GM19452 (cell line): ENCODE results near the gene NUDT17.
"Not testable (repeated sequence)": the region's sequence is repeated elsewhere in the genome, so short reads cannot be mapped to it uniquely, and the experiment has no call there.

ENCODE experiments used
- ATAC-seq: cut with Tn5 transposase; IDR thresholded peaks from one replicate; pipeline ENCODE4 v1.9.1; 2021; ENCODE audit not compliant: unreplicated experiment

The NUDT17 gene

GRCh38 chr1:145845514-145846161 is at the start of gene NUDT17:
NUDT17 (plus strand) TSS chr1:145845630; CDS start chr1:145845641, 11 bp downstream.
- peak; percentile 59 for ATAC-seq

GRCh38 chr1:145796753-145797152 is 48.7 kb upstream of the NUDT17 start:
- no peak for ATAC-seq

GRCh38 chr1:145799806-145800205 is 45.6 kb upstream of the NUDT17 start:
- ATAC-seq: no peak

GRCh38 chr1:145804235-145805045 is 41.0 kb upstream of the NUDT17 start:
- no peak for ATAC-seq

- no peak for ATAC-seq
Observed at GRCh38 chr1:145805057-145805456, 40.4 kb upstream of the NUDT17 start.

GRCh38 chr1:145806408-145806807 is 39.0 kb upstream of the NUDT17 start:
- ATAC-seq: no peak

GRCh38 chr1:145806844-145807243 is 38.6 kb upstream of the NUDT17 start:
- ATAC-seq: no peak

GRCh38 chr1:145812977-145813810 is 32.2 kb upstream of the NUDT17 start:
- ATAC-seq: not testable (repeated sequence)

- not testable (repeated sequence) for ATAC-seq
Observed at GRCh38 chr1:145818095-145818494, 27.3 kb upstream of the NUDT17 start.

- not testable (repeated sequence) for ATAC-seq
Observed at GRCh38 chr1:145822779-145823331, 22.6 kb upstream of the NUDT17 start.

- peak; percentile 83 for ATAC-seq
Observed at GRCh38 chr1:145823565-145824498, 21.6 kb upstream of the NUDT17 start, which contains the start of the genes POLR3C and RNF115. POLR3C (plus strand) TSS chr1:145824200; CDS start chr1:145825777, 1,577 bp downstream. RNF115 (minus strand) TSS chr1:145824095; CDS start chr1:145823873, 222 bp downstream.

- no peak for ATAC-seq
Observed at GRCh38 chr1:145824499-145824842, 21.0 kb upstream of the NUDT17 start.

GRCh38 chr1:145826030-145826429 is 19.4 kb upstream of the NUDT17 start:
- ATAC-seq: no peak

GRCh38 chr1:145827966-145828365 is 17.5 kb upstream of the NUDT17 start:
- no peak for ATAC-seq

- no peak for ATAC-seq
Observed at GRCh38 chr1:145828367-145829026, 16.9 kb upstream of the NUDT17 start.

GRCh38 chr1:145830810-145831209 is 14.6 kb upstream of the NUDT17 start:
- ATAC-seq: not testable (repeated sequence)

GRCh38 chr1:145837656-145838055 is 7.8 kb upstream of the NUDT17 start:
- no peak for ATAC-seq

GRCh38 chr1:145843031-145843430 is 2.4 kb upstream of the NUDT17 start:
- ATAC-seq: no peak

- peak; percentile 76 for ATAC-seq
Observed at GRCh38 chr1:145845144-145845513, 301 bp upstream of the NUDT17 start.
